DOHH2 (cell line): ENCODE results near the gene MICAL3.

Experiments used
- EZH2phosphoT487 ChIP-seq: fragments of 200-600 bp; sonication (generic); IDR thresholded peaks from 2 replicates; pipeline ENCODE4 v1.6.1; 2017; ENCODE audit warnings: borderline replicate concordance, mild to moderate bottlenecking, antibody characterized with exemption, low read length, moderate library complexity, mixed read lengths
- TF ChIP-seq, protein P1 (sequence below): fragments of 200-600 bp; sonication (generic); IDR thresholded peaks from one replicate; pipeline ENCODE4 v1.5.1; 2014; ENCODE audit warnings: antibody characterized with exemption, mild to moderate bottlenecking, low read depth, low read length; ENCODE audit not compliant: poor library complexity, severe bottlenecking

DNA sequence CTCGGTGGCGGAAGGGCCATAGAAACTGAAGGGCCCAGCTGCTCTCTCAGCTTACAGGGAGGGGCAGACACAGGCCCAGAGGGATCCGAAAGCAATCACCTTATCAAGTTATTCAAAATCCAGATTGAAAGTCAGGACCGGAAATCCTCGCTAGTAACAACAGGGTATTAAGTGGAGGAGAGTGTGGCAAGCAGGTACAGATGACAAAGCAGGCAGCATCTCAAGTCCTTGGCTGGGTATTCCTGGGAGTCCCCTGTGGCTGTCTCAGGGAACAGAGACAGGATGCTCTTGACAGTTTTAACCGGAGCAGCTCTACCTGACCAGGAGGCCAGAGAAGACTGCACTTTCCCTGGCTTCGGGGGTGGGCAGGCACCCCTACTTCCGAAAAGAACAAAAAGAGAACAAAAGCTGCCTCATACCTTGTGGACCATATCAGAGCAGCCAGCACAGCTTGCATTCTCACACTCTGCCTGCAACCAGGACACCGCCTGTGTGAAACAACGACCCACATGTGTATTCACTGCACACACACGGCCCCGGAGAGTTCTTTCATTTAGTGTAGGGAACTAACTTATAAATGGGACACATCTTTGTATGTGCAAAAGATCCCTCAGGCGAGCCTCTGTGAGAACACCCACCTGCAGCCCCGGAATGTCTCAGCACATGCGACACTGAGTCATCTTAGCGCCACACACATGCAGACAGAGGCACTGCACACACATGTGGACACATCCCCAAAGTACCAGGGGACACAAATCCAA, 78.3 kb downstream of the MICAL3 start:
- TF ChIP-seq, protein P1, sequence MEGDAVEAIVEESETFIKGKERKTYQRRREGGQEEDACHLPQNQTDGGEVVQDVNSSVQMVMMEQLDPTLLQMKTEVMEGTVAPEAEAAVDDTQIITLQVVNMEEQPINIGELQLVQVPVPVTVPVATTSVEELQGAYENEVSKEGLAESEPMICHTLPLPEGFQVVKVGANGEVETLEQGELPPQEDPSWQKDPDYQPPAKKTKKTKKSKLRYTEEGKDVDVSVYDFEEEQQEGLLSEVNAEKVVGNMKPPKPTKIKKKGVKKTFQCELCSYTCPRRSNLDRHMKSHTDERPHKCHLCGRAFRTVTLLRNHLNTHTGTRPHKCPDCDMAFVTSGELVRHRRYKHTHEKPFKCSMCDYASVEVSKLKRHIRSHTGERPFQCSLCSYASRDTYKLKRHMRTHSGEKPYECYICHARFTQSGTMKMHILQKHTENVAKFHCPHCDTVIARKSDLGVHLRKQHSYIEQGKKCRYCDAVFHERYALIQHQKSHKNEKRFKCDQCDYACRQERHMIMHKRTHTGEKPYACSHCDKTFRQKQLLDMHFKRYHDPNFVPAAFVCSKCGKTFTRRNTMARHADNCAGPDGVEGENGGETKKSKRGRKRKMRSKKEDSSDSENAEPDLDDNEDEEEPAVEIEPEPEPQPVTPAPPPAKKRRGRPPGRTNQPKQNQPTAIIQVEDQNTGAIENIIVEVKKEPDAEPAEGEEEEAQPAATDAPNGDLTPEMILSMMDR, result peak; percentile 42
- TF ChIP-seq EZH2phosphoT487, result no peak
